ENCODE data around the gene ZNF593.

DNA sequence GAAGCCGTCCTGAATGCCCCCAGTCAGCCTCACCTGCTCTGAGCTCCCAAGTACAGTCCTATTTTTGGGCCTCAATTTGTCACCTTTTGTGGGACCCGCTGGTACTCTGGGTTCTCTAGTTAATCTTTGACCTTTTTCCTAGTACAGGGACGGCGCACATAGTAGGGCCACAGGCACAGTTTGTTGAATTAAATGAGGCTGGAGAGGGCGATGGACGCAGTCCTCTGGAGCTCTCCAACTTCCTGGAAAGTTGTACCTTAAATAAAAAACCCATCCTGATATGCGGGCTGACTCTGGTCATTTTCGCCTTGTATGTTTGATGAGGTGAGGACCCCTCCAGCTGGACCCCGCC, 6.0 kb upstream of the ZNF593 start:
- TF ChIP-seq, protein P1, sequence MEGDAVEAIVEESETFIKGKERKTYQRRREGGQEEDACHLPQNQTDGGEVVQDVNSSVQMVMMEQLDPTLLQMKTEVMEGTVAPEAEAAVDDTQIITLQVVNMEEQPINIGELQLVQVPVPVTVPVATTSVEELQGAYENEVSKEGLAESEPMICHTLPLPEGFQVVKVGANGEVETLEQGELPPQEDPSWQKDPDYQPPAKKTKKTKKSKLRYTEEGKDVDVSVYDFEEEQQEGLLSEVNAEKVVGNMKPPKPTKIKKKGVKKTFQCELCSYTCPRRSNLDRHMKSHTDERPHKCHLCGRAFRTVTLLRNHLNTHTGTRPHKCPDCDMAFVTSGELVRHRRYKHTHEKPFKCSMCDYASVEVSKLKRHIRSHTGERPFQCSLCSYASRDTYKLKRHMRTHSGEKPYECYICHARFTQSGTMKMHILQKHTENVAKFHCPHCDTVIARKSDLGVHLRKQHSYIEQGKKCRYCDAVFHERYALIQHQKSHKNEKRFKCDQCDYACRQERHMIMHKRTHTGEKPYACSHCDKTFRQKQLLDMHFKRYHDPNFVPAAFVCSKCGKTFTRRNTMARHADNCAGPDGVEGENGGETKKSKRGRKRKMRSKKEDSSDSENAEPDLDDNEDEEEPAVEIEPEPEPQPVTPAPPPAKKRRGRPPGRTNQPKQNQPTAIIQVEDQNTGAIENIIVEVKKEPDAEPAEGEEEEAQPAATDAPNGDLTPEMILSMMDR (IDR thresholded peaks at IDR 0.05; ENCODE audit: low read depth, low read length), result no peak
- TF ChIP-seq EZH2phosphoT487 (IDR thresholded peaks at IDR 0.05; ENCODE audit: low read depth), result no peak
